ENCODE results near the gene ELAC1. TPM values are rescaled to one million over a fixed set of nuclear protein-coding genes. Genes with fewer than 3 reads are reported as not detected.

Gene ELAC1, protein sequence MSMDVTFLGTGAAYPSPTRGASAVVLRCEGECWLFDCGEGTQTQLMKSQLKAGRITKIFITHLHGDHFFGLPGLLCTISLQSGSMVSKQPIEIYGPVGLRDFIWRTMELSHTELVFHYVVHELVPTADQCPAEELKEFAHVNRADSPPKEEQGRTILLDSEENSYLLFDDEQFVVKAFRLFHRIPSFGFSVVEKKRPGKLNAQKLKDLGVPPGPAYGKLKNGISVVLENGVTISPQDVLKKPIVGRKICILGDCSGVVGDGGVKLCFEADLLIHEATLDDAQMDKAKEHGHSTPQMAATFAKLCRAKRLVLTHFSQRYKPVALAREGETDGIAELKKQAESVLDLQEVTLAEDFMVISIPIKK
- 10 to 100 TPM in 1 of 4 donors, 1 to 10 TPM in 3; 2.9 to 11.6 (median 5.2) TPM for total RNA-seq

DNA sequence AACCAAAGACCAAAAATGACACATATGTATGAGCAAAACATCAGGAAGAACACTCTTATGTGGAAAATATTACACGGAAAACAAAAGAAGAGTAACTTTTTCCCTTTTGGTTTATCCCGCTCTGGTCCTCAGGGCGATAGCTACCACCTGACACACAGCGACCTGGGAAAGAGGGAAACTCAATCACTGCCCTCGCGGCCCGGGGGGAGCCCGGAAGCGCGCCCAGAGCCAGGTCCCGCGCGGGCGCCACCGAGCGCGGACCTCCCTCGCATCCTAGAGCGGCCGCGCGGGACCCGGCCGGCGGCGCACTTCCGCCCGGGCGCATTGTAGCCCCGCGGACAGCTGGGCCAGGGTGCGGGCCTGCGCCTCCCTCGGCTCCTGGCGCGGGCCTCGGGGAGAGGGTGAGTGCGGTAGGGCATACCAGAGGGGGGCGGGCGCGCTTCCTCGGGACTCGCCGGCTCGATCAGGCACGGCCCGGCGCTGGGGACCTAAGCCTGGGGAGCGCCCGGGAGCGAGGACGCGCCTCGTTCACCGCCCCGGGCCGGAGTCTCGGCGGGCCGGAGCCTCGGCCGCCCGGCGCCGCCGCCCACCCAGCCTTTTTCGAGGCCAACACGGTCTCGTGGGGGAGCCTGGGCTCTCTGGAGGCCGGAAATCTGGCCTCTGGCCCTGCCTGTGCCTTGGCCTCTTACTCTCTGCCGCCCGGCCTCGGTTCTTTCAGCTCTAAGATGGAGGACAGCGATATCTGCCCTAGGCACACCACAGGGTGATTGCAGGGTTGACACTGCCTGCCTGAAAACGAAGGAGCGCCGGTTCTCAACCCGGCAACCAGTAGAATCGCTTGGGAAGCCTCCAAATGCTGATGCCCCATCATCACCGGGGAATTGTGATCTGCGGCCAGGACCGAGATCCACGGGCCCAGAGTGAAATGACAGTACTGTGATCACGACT lies at the start of gene ELAC1:
ELAC1 (plus strand) TSS at position 327 of the 948 bp plus-strand sequence. CDS start 6,365 bp downstream, outside the sequence.
- peak within 1 kb of the TSS; percentile 96 to 99 (median 98) for H3K27ac ChIP-seq
- peaks cover 0 to 24% (median 11%) of the 10 kb centered on the region in 4 donors for H3K4me1 ChIP-seq
- H3K27me3 ChIP-seq, result no peaks in the 10 kb centered on the region
- DNase-seq (ENCODE audit: low spot score in 2 of 2), result peak; percentile 44 to 51
- WGBS, 2 donors, result 0 to 1% methylated on average over 51 to 55 of the region's 84 CpGs
- H3K9me3 ChIP-seq, result peaks cover 0 to 6% (median 0%) of the 10 kb centered on the region in 4 donors
- TF ChIP-seq EP300 (IDR thresholded peaks at IDR 0.05) (peak in 1 of 2 donors; percentile 75), POLR2A (IDR thresholded peaks at IDR 0.05) (peak; percentile 83 to 85)
- TF ChIP-seq, protein P1, sequence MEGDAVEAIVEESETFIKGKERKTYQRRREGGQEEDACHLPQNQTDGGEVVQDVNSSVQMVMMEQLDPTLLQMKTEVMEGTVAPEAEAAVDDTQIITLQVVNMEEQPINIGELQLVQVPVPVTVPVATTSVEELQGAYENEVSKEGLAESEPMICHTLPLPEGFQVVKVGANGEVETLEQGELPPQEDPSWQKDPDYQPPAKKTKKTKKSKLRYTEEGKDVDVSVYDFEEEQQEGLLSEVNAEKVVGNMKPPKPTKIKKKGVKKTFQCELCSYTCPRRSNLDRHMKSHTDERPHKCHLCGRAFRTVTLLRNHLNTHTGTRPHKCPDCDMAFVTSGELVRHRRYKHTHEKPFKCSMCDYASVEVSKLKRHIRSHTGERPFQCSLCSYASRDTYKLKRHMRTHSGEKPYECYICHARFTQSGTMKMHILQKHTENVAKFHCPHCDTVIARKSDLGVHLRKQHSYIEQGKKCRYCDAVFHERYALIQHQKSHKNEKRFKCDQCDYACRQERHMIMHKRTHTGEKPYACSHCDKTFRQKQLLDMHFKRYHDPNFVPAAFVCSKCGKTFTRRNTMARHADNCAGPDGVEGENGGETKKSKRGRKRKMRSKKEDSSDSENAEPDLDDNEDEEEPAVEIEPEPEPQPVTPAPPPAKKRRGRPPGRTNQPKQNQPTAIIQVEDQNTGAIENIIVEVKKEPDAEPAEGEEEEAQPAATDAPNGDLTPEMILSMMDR (IDR thresholded peaks at IDR 0.05), result peak in 1 of 5 experiments; percentile 38
- H3K36me3 ChIP-seq, result no peaks in the 10 kb centered on the region
- H3K4me3 ChIP-seq, result peak within 1 kb of the TSS; percentile 65 to 95 (median 86)

- Histone ChIP-seq H3K27ac (no peak overlapping the region), H3K4me3 (no peak overlapping the region), H3K9me3 (no peaks in the 10 kb centered on the region), H3K4me1 (no peaks in the 10 kb centered on the region), H3K36me3 (peaks cover 0 to 70% (median 0%) of the 10 kb centered on the region in 3 donors), H3K27me3 (no peaks in the 10 kb centered on the region)
- no peak for DNase-seq (ENCODE audit: low spot score in 2 of 2)
- 92 to 96% methylated on average over 5 of the region's 5 CpGs for WGBS, 2 donors
- no peak for TF ChIP-seq EP300 (IDR thresholded peaks at IDR 0.05)
Measured at GRCh38 chr18:50918153-50918552, 49.7 kb upstream of the ELAC1 start.

DNA sequence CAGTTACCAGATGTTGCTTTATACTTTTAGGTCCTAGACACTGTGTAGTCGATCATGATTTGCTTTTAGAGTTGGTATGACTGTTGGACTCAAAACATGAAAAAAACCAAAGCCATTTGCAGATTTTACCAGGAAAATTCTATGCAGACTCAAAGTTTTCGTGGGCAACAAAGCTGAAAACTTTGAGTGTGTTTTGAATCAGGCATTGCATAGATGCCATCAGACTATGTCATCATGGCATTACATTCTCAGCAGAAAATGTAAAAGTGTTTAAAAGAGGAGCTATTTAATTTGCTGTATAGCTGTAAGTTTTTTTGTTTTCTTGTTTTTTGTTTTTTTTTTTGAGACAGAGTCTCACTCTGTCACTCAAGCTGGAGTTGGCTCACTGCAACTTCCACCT lies 43.5 kb upstream of the ELAC1 start:
- Histone ChIP-seq H3K36me3 (peaks cover 0 to 83% (median 4%) of the 10 kb centered on the region in 3 donors), H3K4me3 (no peak overlapping the region), H3K9me3 (peaks cover 0 to 5% (median 0%) of the 10 kb centered on the region in 4 donors), H3K4me1 (no peaks in the 10 kb centered on the region), H3K27ac (no peak overlapping the region), H3K27me3 (no peaks in the 10 kb centered on the region)
- DNase-seq (ENCODE audit: low spot score in 2 of 2), result no peak
- TF ChIP-seq EP300 (IDR thresholded peaks at IDR 0.05) (no peak), POLR2A (IDR thresholded peaks at IDR 0.05) (no peak)
- TF ChIP-seq, protein P1 (IDR thresholded peaks at IDR 0.05), result no peak
- 85 to 92% methylated on average over 2 of the region's 2 CpGs for WGBS, 2 donors

GRCh38 chr18:50926521-50926920 lies 41.3 kb upstream of the ELAC1 start:
- no peak overlapping the region for H3K27ac ChIP-seq
- H3K4me1 ChIP-seq, result no peaks in the 10 kb centered on the region
- no peak for DNase-seq (ENCODE audit: low spot score in 2 of 2)
- peaks cover 0 to 73% (median 4%) of the 10 kb centered on the region in 3 donors for H3K36me3 ChIP-seq
- TF ChIP-seq EP300 (IDR thresholded peaks at IDR 0.05), result no peak
- TF ChIP-seq, protein P1 (IDR thresholded peaks at IDR 0.05), result no peak
- no peak for TF ChIP-seq POLR2A (IDR thresholded peaks at IDR 0.05)
- no peaks in the 10 kb centered on the region for H3K27me3 ChIP-seq
- H3K9me3 ChIP-seq, result peaks cover 0 to 5% (median 0%) of the 10 kb centered on the region in 4 donors
- no peak overlapping the region for H3K4me3 ChIP-seq

DNA sequence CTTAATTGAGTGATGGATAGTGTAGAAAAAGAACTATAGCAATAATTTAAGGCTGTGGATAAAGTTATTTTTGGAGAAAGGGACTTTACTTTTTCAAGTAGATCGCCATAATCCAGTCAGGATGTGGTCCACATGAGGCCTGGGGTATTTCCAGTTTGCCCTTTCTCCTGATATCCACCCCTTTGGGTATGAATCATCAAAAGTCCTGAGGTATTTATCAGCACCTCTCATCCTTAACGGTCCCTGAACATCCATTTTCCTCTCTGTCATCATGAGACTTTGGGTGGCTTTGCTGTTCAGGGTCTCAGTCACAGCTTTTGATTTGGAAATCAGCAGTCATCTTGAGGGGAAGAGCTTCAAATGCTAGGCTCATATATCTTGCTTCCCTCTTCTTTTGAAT lies 39.3 kb upstream of the ELAC1 start:
- Histone ChIP-seq H3K4me3 (no peak overlapping the region), H3K4me1 (no peaks in the 10 kb centered on the region), H3K9me3 (peaks cover 0 to 5% (median 0%) of the 10 kb centered on the region in 4 donors), H3K27ac (no peak overlapping the region), H3K36me3 (peaks cover 0 to 63% (median 4%) of the 10 kb centered on the region in 3 donors), H3K27me3 (no peaks in the 10 kb centered on the region)
- WGBS, 2 donors, result 94% methylated on average over 2 of the region's 2 CpGs
- no peak for DNase-seq (ENCODE audit: low spot score in 2 of 2)
- TF ChIP-seq EP300 (IDR thresholded peaks at IDR 0.05) (no peak), POLR2A (IDR thresholded peaks at IDR 0.05) (no peak)
- TF ChIP-seq, protein P1 (IDR thresholded peaks at IDR 0.05), result no peak
